Parathyroid adenoma (tissue), 2 donors: Measurements from ENCODE around the gene GGTLC1.

Experiments
- H2AFZ ChIP-seq: fragments of 300-600 bp; sonication (generic); one replicate; pipeline ENCODE4 v1.7.0; 2017; ENCODE audit warnings: antibody characterized with exemption, mild to moderate bottlenecking
- H3K27ac ChIP-seq: fragments of 300-600 bp; sonication (generic); one replicate; pipeline ENCODE4 v1.7.0; 2017
- H3K27me3 ChIP-seq: fragments of 300-600 bp; sonication (generic); one replicate; pipeline ENCODE4 v1.7.0; 2017; ENCODE audit warnings: low read length; ENCODE audit not compliant: control insufficient read depth, insufficient read depth
- H3K36me3 ChIP-seq: fragments of 300-600 bp; sonication (generic); one replicate; pipeline ENCODE4 v1.7.0; 2017; ENCODE audit warnings: low read length; ENCODE audit not compliant: control insufficient read depth, insufficient read depth
- H3K4me1 ChIP-seq: fragments of 300-600 bp; sonication (generic); one replicate; pipeline ENCODE4 v1.7.0; 2017; ENCODE audit warnings: control low read depth
- H3K4me2 ChIP-seq: fragments of 300-600 bp; sonication (generic); one replicate; pipeline ENCODE4 v1.7.0; 2017; ENCODE audit warnings: low read length
- H3K4me3 ChIP-seq: fragments of 300-600 bp; sonication (generic); one replicate; pipeline ENCODE4 v1.7.0; 2017; ENCODE audit warnings: low read depth, low read length
- H3K79me2 ChIP-seq: fragments of 300-600 bp; sonication (generic); one replicate; pipeline ENCODE4 v1.7.0; 2017; ENCODE audit warnings: control low read depth
- H3K9ac ChIP-seq: fragments of 300-600 bp; sonication (generic); one replicate; pipeline ENCODE4 v1.7.0; 2017; ENCODE audit warnings: mild to moderate bottlenecking
- H3K9me3 ChIP-seq: fragments of 300-600 bp; sonication (generic); one replicate; pipeline ENCODE4 v1.7.0; 2017; ENCODE audit warnings: low read length; ENCODE audit not compliant: control insufficient read depth
- TF ChIP-seq, protein P1 (sequence below): fragments of 300-600 bp; sonication (generic); IDR thresholded peaks from one replicate; pipeline ENCODE4 v1.7.0; 2017; ENCODE audit warnings: antibody characterized with exemption, mild to moderate bottlenecking
- donor health status: primary hyperparathyroidism.

Gene GGTLC1

GRCh38 chr20:23966298-23966697 lies 22.3 kb downstream of the GGTLC1 start:
- no peaks in the 10 kb centered on the region for H3K27me3 ChIP-seq
- TF ChIP-seq, protein P1, sequence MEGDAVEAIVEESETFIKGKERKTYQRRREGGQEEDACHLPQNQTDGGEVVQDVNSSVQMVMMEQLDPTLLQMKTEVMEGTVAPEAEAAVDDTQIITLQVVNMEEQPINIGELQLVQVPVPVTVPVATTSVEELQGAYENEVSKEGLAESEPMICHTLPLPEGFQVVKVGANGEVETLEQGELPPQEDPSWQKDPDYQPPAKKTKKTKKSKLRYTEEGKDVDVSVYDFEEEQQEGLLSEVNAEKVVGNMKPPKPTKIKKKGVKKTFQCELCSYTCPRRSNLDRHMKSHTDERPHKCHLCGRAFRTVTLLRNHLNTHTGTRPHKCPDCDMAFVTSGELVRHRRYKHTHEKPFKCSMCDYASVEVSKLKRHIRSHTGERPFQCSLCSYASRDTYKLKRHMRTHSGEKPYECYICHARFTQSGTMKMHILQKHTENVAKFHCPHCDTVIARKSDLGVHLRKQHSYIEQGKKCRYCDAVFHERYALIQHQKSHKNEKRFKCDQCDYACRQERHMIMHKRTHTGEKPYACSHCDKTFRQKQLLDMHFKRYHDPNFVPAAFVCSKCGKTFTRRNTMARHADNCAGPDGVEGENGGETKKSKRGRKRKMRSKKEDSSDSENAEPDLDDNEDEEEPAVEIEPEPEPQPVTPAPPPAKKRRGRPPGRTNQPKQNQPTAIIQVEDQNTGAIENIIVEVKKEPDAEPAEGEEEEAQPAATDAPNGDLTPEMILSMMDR = no peak
- H3K27ac ChIP-seq = no peak overlapping the region
- no peaks in the 10 kb centered on the region for H3K79me2 ChIP-seq
- no peak overlapping the region for H2AFZ ChIP-seq
- no peaks in the 10 kb centered on the region for H3K9me3 ChIP-seq
- H3K4me3 ChIP-seq = no peak overlapping the region
- H3K4me2 ChIP-seq = no peak overlapping the region
- no peak overlapping the region for H3K9ac ChIP-seq
- no peaks in the 10 kb centered on the region for H3K4me1 ChIP-seq
- no peaks in the 10 kb centered on the region for H3K36me3 ChIP-seq

- Histone ChIP-seq H3K36me3 (no peaks in the 10 kb centered on the region), H3K79me2 (no peaks in the 10 kb centered on the region), H3K9ac (no peak overlapping the region), H3K4me1 (no peaks in the 10 kb centered on the region), H3K4me3 (no peak overlapping the region), H2AFZ (no peak overlapping the region), H3K27ac (no peak overlapping the region), H3K4me2 (no peak overlapping the region), H3K9me3 (no peaks in the 10 kb centered on the region), H3K27me3 (no peaks in the 10 kb centered on the region)
- TF ChIP-seq, protein P1 = no peak
These were observed 24.6 kb downstream of the GGTLC1 start for GRCh38 chr20:23963941-23964340.

- TF ChIP-seq, protein P1 = no peak
- Histone ChIP-seq H3K79me2 (no peaks in the 10 kb centered on the region), H3K4me1 (no peaks in the 10 kb centered on the region), H3K4me3 (no peak overlapping the region), H3K9ac (no peak overlapping the region), H3K9me3 (no peaks in the 10 kb centered on the region), H3K27me3 (no peaks in the 10 kb centered on the region), H2AFZ (no peak overlapping the region), H3K4me2 (no peak overlapping the region), H3K36me3 (no peaks in the 10 kb centered on the region), H3K27ac (no peak overlapping the region)
These were observed 26.3 kb downstream of the GGTLC1 start for GRCh38 chr20:23962272-23962671.

GRCh38 chr20:23959054-23959453 lies 29.5 kb downstream of the GGTLC1 start:
- no peaks in the 10 kb centered on the region for H3K9me3 ChIP-seq
- H3K4me2 ChIP-seq = no peak overlapping the region
- no peaks in the 10 kb centered on the region for H3K4me1 ChIP-seq
- no peak overlapping the region for H3K9ac ChIP-seq
- no peaks in the 10 kb centered on the region for H3K36me3 ChIP-seq
- TF ChIP-seq, protein P1 = no peak
- no peak overlapping the region for H3K4me3 ChIP-seq
- H3K27me3 ChIP-seq = no peaks in the 10 kb centered on the region
- H2AFZ ChIP-seq = no peak overlapping the region
- no peak overlapping the region for H3K27ac ChIP-seq
- no peaks in the 10 kb centered on the region for H3K79me2 ChIP-seq

GRCh38 chr20:23955896-23956295 lies 32.7 kb downstream of the GGTLC1 start:
- H3K36me3 ChIP-seq = no peaks in the 10 kb centered on the region
- no peaks in the 10 kb centered on the region for H3K27me3 ChIP-seq
- H3K27ac ChIP-seq = no peak overlapping the region
- TF ChIP-seq, protein P1 = no peak
- no peak overlapping the region for H3K4me3 ChIP-seq
- H3K9ac ChIP-seq = no peak overlapping the region
- no peak overlapping the region for H2AFZ ChIP-seq
- no peak overlapping the region for H3K4me2 ChIP-seq
- H3K4me1 ChIP-seq = no peaks in the 10 kb centered on the region
- H3K9me3 ChIP-seq = no peaks in the 10 kb centered on the region
- no peaks in the 10 kb centered on the region for H3K79me2 ChIP-seq
